ENCODE data around the gene GRIP2.

GRIP2 gene

GRCh38 chr3:14509796-14510100 lies 30.4 kb downstream of the GRIP2 start:
- Histone ChIP-seq H3K4me3 (ENCODE audit: insufficient read depth in 1 of 2, low read depth in 1 of 2, low read length in 2 of 2) (no peak overlapping the region), H3K4ac (ENCODE audit: low read depth in 1 of 2, low read length in 2 of 2) (no peak overlapping the region), H2BK15ac (ENCODE audit: low read depth, poor library complexity, severe bottlenecking) (no peak overlapping the region), H3K79me1 (replicated peaks; ENCODE audit: low read length, poor library complexity, severe bottlenecking) (no peaks in the 10 kb centered on the region), H3K4me2 (ENCODE audit: low read length, poor library complexity, severe bottlenecking) (no peak overlapping the region), H2BK12ac (ENCODE audit: low read length in 2 of 2) (no peak overlapping the region), H3K18ac (ENCODE audit: low read depth in 1 of 2, low read length in 2 of 2) (no peak overlapping the region), H2BK5ac (ENCODE audit: low read depth, low read length, poor library complexity, severe bottlenecking) (no peak overlapping the region), H3K27me3 (ENCODE audit: control insufficient read depth in 1 of 2, insufficient read depth in 1 of 2, low read length in 2 of 2) (peaks cover 11 to 44% of the 10 kb centered on the region in 2 experiments), H2AFZ (ENCODE audit: low read depth, low read length) (no peak overlapping the region), H3K4me1 (ENCODE audit: control insufficient read depth, insufficient read depth, low read depth, low read length) (peaks cover 5% of the 10 kb centered on the region), H3K14ac (ENCODE audit: low read length in 2 of 2) (no peak overlapping the region), H3K9me3 (ENCODE audit: control insufficient read depth, low read length) (no peaks in the 10 kb centered on the region), H3K23ac (ENCODE audit: low read length in 2 of 2) (no peak overlapping the region), H4K8ac (ENCODE audit: low read length) (no peak overlapping the region), H3K9ac (ENCODE audit: low read length) (no peak overlapping the region), H4K91ac (ENCODE audit: low read length) (no peak overlapping the region), H2BK120ac (ENCODE audit: low read depth, low read length) (no peak overlapping the region), H2AK5ac (ENCODE audit: low read length, severe bottlenecking) (no peak overlapping the region), H3K27ac (ENCODE audit: low read length, poor library complexity, severe bottlenecking) (no peak overlapping the region), H3K36me3 (ENCODE audit: control insufficient read depth in 1 of 2, insufficient read depth in 2 of 2, low read depth in 1 of 2, low read length in 2 of 2) (no peaks in the 10 kb centered on the region)
- DNase-seq, result no peak
- WGBS, result 92% methylated on average over 10 of the region's 10 CpGs

- 14% methylated on average over 22 of the region's 22 CpGs for whole genome bisulfite sequencing
- Histone ChIP-seq H3K36me3 (ENCODE audit: control insufficient read depth in 1 of 2, insufficient read depth in 2 of 2, low read depth in 1 of 2, low read length in 2 of 2) (no peaks in the 10 kb centered on the region), H3K27ac (ENCODE audit: low read length, poor library complexity, severe bottlenecking) (no peak overlapping the region), H3K79me1 (replicated peaks; ENCODE audit: low read length, poor library complexity, severe bottlenecking) (no peaks in the 10 kb centered on the region), H2AK5ac (ENCODE audit: low read length, severe bottlenecking) (no peak overlapping the region), H4K91ac (ENCODE audit: low read length) (peak overlapping the region; percentile 35), H3K14ac (ENCODE audit: low read length in 2 of 2) (peak overlapping the region in 1 of 2 experiments; percentile 83), H3K4ac (ENCODE audit: low read depth in 1 of 2, low read length in 2 of 2) (no peak overlapping the region), H3K9me3 (ENCODE audit: control insufficient read depth, low read length) (no peaks in the 10 kb centered on the region), H3K4me1 (ENCODE audit: control insufficient read depth, insufficient read depth, low read depth, low read length) (peaks cover 5% of the 10 kb centered on the region), H3K9ac (ENCODE audit: low read length) (no peak overlapping the region), H2BK5ac (ENCODE audit: low read depth, low read length, poor library complexity, severe bottlenecking) (no peak overlapping the region), H3K4me2 (ENCODE audit: low read length, poor library complexity, severe bottlenecking) (peak overlapping the region; percentile 75), H3K27me3 (ENCODE audit: control insufficient read depth in 1 of 2, insufficient read depth in 1 of 2, low read length in 2 of 2) (peaks cover 11 to 45% of the 10 kb centered on the region in 2 experiments), H3K4me3 (ENCODE audit: insufficient read depth in 1 of 2, low read depth in 1 of 2, low read length in 2 of 2) (no peak overlapping the region), H2AFZ (ENCODE audit: low read depth, low read length) (peak overlapping the region; percentile 51), H2BK15ac (ENCODE audit: low read depth, poor library complexity, severe bottlenecking) (no peak overlapping the region), H2BK12ac (ENCODE audit: low read length in 2 of 2) (peak overlapping the region in 1 of 2 experiments; percentile 17), H3K23ac (ENCODE audit: low read length in 2 of 2) (peak overlapping the region in 1 of 2 experiments; percentile 23), H2BK120ac (ENCODE audit: low read depth, low read length) (no peak overlapping the region), H3K18ac (ENCODE audit: low read depth in 1 of 2, low read length in 2 of 2) (peak overlapping the region in 1 of 2 experiments; percentile 25), H4K8ac (ENCODE audit: low read length) (no peak overlapping the region)
- peak; percentile 47 for DNase-seq
Observed at GRCh38 chr3:14508966-14509795, 31.0 kb downstream of the GRIP2 start.

- Histone ChIP-seq H3K9ac (ENCODE audit: low read length) (no peak overlapping the region), H3K9me3 (ENCODE audit: control insufficient read depth, low read length) (no peaks in the 10 kb centered on the region), H2BK12ac (ENCODE audit: low read length in 2 of 2) (no peak overlapping the region), H4K8ac (ENCODE audit: low read length) (no peak overlapping the region), H4K91ac (ENCODE audit: low read length) (no peak overlapping the region), H2BK120ac (ENCODE audit: low read depth, low read length) (no peak overlapping the region), H3K27ac (ENCODE audit: low read length, poor library complexity, severe bottlenecking) (no peak overlapping the region), H2BK5ac (ENCODE audit: low read depth, low read length, poor library complexity, severe bottlenecking) (no peak overlapping the region), H3K14ac (ENCODE audit: low read length in 2 of 2) (no peak overlapping the region), H3K79me1 (replicated peaks; ENCODE audit: low read length, poor library complexity, severe bottlenecking) (no peaks in the 10 kb centered on the region), H3K4ac (ENCODE audit: low read depth in 1 of 2, low read length in 2 of 2) (no peak overlapping the region), H2BK15ac (ENCODE audit: low read depth, poor library complexity, severe bottlenecking) (no peak overlapping the region), H3K27me3 (ENCODE audit: control insufficient read depth in 1 of 2, insufficient read depth in 1 of 2, low read length in 2 of 2) (peaks cover 11 to 39% of the 10 kb centered on the region in 2 experiments), H3K36me3 (ENCODE audit: control insufficient read depth in 1 of 2, insufficient read depth in 2 of 2, low read depth in 1 of 2, low read length in 2 of 2) (no peaks in the 10 kb centered on the region), H3K4me3 (ENCODE audit: insufficient read depth in 1 of 2, low read depth in 1 of 2, low read length in 2 of 2) (no peak overlapping the region), H3K18ac (ENCODE audit: low read depth in 1 of 2, low read length in 2 of 2) (no peak overlapping the region), H2AFZ (ENCODE audit: low read depth, low read length) (no peak overlapping the region), H2AK5ac (ENCODE audit: low read length, severe bottlenecking) (no peak overlapping the region), H3K23ac (ENCODE audit: low read length in 2 of 2) (no peak overlapping the region), H3K4me1 (ENCODE audit: control insufficient read depth, insufficient read depth, low read depth, low read length) (peaks cover 5% of the 10 kb centered on the region), H3K4me2 (ENCODE audit: low read length, poor library complexity, severe bottlenecking) (no peak overlapping the region)
- DNase-seq, result no peak
- WGBS, result 62% methylated on average over 2 of the region's 3 CpGs
Observed at GRCh38 chr3:14508505-14508819, 31.7 kb downstream of the GRIP2 start.

- no peak overlapping the region for H2AFZ ChIP-seq (ENCODE audit: low read depth, low read length)
- no peak overlapping the region for H3K9ac ChIP-seq (ENCODE audit: low read length)
- no peak overlapping the region for H4K91ac ChIP-seq (ENCODE audit: low read length)
- H3K27ac ChIP-seq (ENCODE audit: low read length, poor library complexity, severe bottlenecking), result no peak overlapping the region
- H3K27me3 ChIP-seq (ENCODE audit: control insufficient read depth in 1 of 2, insufficient read depth in 1 of 2, low read length in 2 of 2), result peaks cover 11 to 34% of the 10 kb centered on the region in 2 experiments
- no peak overlapping the region for H2BK120ac ChIP-seq (ENCODE audit: low read depth, low read length)
- H3K14ac ChIP-seq (ENCODE audit: low read length in 2 of 2), result no peak overlapping the region
- H2BK5ac ChIP-seq (ENCODE audit: low read depth, low read length, poor library complexity, severe bottlenecking), result no peak overlapping the region
- H3K36me3 ChIP-seq (ENCODE audit: control insufficient read depth in 1 of 2, insufficient read depth in 2 of 2, low read depth in 1 of 2, low read length in 2 of 2), result no peaks in the 10 kb centered on the region
- H3K23ac ChIP-seq (ENCODE audit: low read length in 2 of 2), result no peak overlapping the region
- no peak overlapping the region for H2BK15ac ChIP-seq (ENCODE audit: low read depth, poor library complexity, severe bottlenecking)
- no peak overlapping the region for H2AK5ac ChIP-seq (ENCODE audit: low read length, severe bottlenecking)
- H2BK12ac ChIP-seq (ENCODE audit: low read length in 2 of 2), result no peak overlapping the region
- DNase-seq, result no peak
- no peak overlapping the region for H3K4ac ChIP-seq (ENCODE audit: low read depth in 1 of 2, low read length in 2 of 2)
- no peak overlapping the region for H4K8ac ChIP-seq (ENCODE audit: low read length)
- H3K4me2 ChIP-seq (ENCODE audit: low read length, poor library complexity, severe bottlenecking), result no peak overlapping the region
- H3K18ac ChIP-seq (ENCODE audit: low read depth in 1 of 2, low read length in 2 of 2), result no peak overlapping the region
- H3K4me3 ChIP-seq (ENCODE audit: insufficient read depth in 1 of 2, low read depth in 1 of 2, low read length in 2 of 2), result no peak overlapping the region
- H3K4me1 ChIP-seq (ENCODE audit: control insufficient read depth, insufficient read depth, low read depth, low read length), result peaks cover 5% of the 10 kb centered on the region
- 75% methylated on average over 6 of the region's 6 CpGs for WGBS
- no peaks in the 10 kb centered on the region for H3K79me1 ChIP-seq (replicated peaks; ENCODE audit: low read length, poor library complexity, severe bottlenecking)
- peaks cover 5% of the 10 kb centered on the region for H3K9me3 ChIP-seq (ENCODE audit: control insufficient read depth, low read length)
Observed at GRCh38 chr3:14507757-14508504, 32.2 kb downstream of the GRIP2 start.

Measured in mesenchymal stem cell (in vitro differentiated cells and primary cell).